Brain pericyte (primary cell): Measurements from ENCODE around the gene AFAP1.

ENCODE experiments used
- DNase-seq: peaks from one replicate; pipeline ENCODE4 v3.0.0-alpha.2; 2012; ENCODE audit warnings: low read depth, low spot score

The AFAP1 gene

GRCh38 chr4:7821245-7822136 lies 118.2 kb downstream of the AFAP1 start:
- no peak for DNase-seq

- no peak for DNase-seq
These were observed 119.4 kb downstream of the AFAP1 start for GRCh38 chr4:7820031-7820818.

DNA sequence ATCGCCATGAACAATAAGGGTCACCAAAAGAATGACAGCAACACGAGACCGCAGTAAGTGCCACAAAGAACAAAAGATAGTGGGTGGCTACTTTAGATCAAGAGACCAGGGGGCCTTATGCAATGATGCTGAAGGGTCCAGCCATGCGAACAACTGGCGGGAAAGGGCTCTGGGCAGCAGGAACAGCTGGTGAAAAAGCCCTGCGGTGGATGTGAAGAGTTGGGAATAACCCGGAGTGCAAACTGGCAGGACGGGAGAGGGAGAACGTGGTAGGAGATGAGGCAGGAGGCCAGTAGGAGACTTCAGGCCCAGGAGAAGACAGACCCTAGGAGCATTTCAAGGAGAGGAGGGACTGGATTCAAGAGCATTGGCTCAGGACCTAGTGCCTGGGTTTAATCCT lies 120.2 kb downstream of the AFAP1 start:
- DNase-seq = no peak

DNA sequence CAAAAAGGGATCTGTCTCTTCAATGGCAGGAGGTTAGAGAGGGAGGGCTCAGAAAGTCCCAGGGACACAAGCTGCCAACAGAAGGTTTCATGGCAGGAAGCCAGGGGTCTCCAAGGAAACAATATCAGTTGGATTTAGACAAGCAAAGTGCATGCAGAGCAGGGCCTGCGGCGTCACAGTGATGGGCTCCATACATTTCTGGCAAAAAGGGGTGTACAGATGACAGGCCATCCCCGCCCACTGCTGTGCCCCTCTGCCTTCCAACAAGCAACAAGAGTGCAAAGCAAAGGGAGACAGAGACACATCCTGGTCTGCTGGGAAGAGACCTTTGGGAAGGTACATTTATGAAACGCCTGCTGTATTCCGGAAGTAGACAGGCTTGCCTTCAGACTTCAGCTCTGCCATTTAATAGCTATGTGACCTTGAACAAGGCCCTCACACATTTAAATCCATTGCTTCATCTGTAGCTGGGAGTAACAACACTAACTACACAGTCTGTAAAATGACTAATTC lies 121.2 kb downstream of the AFAP1 start:
- no peak for DNase-seq

GRCh38 chr4:7817877-7818398 lies 121.7 kb downstream of the AFAP1 start:
- no peak for DNase-seq

- no peak for DNase-seq
These were observed 122.9 kb downstream of the AFAP1 start for GRCh38 chr4:7816771-7817170.

GRCh38 chr4:7815981-7816380 lies 123.7 kb downstream of the AFAP1 start:
- no peak for DNase-seq

GRCh38 chr4:7815562-7815961 lies 124.1 kb downstream of the AFAP1 start:
- no peak for DNase-seq

DNA sequence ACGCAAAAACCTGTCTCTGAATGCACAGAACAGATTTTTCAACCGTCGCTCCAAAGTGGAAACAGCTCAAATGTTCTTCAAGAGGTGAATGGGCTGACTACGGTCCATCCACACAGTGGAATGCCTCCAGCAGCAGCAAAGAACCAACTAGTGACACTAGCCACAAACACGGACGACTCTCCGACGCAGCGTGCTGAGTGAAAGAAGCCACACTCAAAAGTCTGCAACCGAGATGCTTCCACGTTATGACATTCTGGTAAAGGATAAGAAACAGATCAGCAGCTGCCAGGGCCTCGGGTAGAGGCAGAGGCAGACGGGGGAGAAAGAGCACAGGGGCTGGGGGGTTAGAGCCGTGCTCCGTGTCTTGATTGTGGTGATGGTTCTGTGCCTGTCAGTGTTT lies 125.2 kb downstream of the AFAP1 start:
- DNase-seq = no peak

DNA sequence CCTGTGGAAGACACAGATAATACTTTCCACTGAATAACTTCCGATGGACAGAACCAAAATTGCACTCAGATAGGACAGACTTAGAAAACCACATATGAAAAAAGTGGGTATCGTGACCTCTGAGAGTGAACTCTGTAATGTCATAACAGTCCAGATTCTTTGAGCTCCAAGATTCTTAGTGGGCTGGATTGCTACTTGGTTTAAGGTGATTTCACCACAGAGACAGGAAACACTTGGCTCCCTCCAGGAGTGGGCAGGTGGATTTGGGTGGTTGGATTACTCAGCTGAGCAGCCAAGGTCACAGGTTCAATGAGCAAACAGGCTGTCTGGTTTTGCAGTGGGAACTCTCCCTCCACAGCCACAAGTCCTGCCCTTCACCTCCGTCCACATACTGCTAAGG lies 126.0 kb downstream of the AFAP1 start:
- DNase-seq = no peak

- no peak for DNase-seq
These were observed 126.7 kb downstream of the AFAP1 start for GRCh38 chr4:7812921-7813320.

DNA sequence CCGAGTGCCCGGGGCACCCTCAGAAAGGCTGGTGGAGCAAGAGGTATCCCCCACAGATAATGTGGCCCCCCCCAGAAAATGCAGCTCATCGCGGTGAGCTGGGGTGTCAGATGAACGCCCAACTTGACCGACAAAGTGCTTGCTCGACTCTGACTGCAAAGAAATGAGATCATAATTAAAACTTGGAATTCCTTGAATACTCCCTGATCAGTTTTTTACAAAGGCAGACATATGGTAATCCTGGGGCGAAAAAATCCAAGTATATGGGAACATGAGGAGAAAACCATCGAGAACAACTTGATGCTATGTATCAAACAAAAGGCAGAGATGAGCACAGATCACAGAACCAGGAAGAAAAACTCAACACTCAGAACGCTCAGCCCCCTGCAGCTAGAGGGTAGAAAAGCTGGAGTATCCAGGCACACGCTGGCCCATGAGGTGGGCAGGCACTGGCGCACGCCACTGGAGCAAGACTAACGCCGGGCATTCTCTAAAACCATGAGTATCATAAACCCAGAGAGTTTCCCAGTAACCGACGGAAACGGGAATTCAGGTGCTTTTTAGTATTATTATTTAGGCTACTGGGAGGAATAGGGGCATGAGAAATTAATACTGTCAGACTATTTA lies 127.3 kb downstream of the AFAP1 start:
- no peak for DNase-seq

DNA sequence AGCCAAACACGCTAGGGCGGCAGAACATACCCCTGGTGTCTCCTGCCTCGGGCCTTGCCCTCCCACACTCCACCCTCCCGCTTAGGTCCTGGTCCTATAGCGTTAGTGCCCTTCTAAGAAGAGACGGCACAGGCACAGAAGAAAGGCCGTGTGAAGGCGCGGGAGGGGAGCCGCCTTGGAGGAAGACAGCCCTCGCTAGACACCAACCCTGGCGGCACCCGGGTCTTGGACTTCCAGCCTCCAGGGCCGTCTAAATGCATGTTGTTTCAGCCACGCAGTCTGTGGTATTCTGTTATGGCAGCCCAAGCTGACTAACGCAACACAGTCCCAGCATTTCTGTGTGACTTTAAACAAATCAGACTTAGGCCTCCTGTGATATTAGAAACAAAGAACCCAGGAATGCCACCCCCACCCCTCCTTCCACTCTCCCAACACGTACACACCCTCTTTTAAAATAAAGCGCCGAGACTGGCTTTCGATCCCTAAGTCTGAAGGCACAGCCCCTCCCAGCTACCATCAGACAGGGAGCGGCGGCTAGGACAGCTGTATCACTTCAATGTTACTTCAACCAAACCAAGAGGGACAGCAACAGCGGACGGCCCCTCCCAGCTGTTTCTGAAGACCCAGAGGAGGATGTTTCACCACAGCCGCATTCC lies 128.0 kb downstream of the AFAP1 start:
- DNase-seq = no peak

- DNase-seq = no peak
These were observed 128.7 kb downstream of the AFAP1 start for GRCh38 chr4:7810783-7811535.

DNA sequence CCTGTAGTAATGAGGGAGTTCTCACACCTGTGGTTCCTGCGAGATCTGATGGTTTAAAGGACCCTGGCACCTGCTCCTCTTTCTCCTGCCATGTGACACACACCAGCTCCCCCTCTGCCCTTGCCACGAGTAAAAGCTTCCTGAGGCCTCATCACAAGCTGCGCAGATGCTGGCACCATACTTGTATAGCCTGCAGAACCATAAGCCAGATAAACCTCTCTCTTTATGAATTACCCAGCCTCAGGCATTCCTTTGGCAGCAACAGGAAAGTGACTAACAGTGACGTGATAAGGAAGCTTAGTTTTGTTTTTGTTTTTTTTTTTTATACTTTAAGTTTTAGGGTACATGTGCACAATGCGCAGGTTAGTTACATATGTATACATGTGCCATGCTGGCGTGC lies 130.9 kb downstream of the AFAP1 start:
- no peak for DNase-seq

DNA sequence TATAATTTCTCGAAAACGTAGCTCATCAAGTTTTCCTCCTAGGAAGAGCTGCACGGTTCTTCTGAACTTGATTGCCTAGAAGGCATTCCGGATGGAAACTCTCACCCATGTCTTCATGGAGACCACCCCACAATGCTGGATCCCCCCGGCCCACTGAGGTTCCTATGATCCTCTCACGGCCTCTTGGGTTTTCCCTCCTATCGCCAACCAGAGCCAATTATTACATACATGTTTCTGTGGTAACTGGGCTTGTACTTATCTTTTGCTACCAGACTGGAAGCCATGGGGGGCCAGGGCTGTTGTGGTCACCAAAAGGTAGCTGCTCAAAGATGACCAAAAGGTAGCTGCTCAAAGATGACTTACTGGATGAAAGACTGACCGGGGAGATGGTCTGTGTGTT lies 131.5 kb downstream of the AFAP1 start:
- no peak for DNase-seq

DNA sequence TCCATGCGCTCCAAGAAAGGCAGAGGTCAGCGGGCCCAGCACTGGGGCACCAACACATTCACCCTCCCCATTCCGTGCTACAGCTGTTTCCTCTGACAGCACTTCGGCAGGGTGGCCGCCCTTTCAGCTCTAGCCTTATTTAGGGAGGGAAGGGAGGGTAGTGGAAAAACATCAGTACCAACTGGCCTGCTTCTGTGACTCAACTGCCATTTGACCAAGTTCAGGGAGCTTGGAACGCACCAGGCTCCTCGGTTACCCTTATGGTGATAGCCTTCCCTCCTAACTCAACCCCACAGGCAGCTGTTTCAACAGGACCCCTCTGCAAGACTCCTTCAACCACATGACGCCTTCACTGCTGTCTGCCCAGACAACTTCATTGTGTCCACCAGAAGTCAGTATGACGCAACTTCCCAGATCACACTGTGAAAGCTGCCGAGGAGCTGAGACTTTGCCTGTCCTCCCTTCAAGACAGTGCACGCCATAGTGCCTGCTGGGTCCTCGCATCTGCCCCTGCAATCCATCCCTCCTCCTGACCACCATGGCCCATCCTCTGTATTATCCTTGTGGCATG lies 132.2 kb downstream of the AFAP1 start:
- peak; percentile 75 for DNase-seq

- no peak for DNase-seq
These were observed 133.1 kb downstream of the AFAP1 start for GRCh38 chr4:7806338-7807090.

DNA sequence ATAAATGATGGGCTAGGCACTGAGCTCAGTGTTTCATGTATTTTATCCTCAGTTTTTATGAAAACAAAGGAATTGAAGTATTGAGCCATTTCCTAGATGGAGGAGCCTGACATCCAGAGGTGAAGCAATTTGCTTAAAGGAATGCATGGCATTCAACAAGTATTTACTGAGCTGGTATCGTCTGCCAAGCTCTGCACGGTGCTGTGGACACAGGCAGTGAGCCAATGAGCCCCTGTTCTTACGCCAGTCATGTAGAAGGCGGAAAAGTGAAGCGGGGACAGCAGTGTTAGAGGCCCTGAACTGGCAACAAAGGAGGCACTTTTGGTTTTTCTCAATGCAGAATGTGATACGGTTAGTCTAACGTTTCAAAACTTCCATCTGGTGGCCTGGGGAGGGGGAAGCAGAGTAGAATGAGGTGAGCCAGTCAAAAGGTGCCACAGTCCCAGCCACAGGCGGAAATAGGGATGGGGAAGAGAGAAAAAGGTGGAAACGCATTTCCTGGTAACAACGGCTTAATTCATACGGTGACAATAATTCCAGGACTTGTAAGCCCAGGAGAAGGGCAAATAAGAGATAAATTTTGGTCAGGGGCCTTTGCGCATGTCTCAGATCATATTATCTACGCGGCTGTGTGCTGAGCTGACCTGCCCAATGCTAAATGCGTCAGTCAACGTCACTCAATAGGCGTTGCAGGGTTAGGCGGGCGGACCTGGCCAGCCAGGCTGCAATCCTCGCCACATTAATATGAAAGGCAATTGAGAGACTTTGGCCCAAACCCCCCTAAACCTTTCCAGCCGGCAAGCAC lies 133.9 kb downstream of the AFAP1 start:
- no peak for DNase-seq
